HG02884 (cell line): ENCODE data around the gene TMEM54.

Source experiments
- ATAC-seq: cut with Tn5 transposase; IDR thresholded peaks from one replicate; pipeline ENCODE4 v1.9.1; 2021; ENCODE audit warnings: mild to moderate bottlenecking, moderate library complexity; ENCODE audit not compliant: unreplicated experiment

The TMEM54 gene

GRCh38 chr1:32883338-32884031 lies 17.7 kb downstream of the TMEM54 start:
- ATAC-seq, result no peak

- ATAC-seq, result no peak
Measured at GRCh38 chr1:32881871-32882850, 19.0 kb downstream of the TMEM54 start.

GRCh38 chr1:32881291-32881690 lies 19.9 kb downstream of the TMEM54 start:
- ATAC-seq, result no peak

- ATAC-seq, result no peak
Measured at GRCh38 chr1:32878637-32879041, 22.6 kb downstream of the TMEM54 start.

GRCh38 chr1:32878183-32878582 lies 23.0 kb downstream of the TMEM54 start:
- ATAC-seq, result no peak

GRCh38 chr1:32877211-32878110 lies 23.7 kb downstream of the TMEM54 start:
- no peak for ATAC-seq

- ATAC-seq, result no peak
Measured at GRCh38 chr1:32876341-32877210, 24.6 kb downstream of the TMEM54 start.

GRCh38 chr1:32874860-32875752 lies 26.1 kb downstream of the TMEM54 start:
- ATAC-seq, result no peak

GRCh38 chr1:32873484-32873883 lies 27.7 kb downstream of the TMEM54 start:
- no peak for ATAC-seq

GRCh38 chr1:32872192-32872460 lies 29.1 kb downstream of the TMEM54 start:
- no peak for ATAC-seq

- ATAC-seq, result no peak
Measured at GRCh38 chr1:32871364-32872191, 29.6 kb downstream of the TMEM54 start.

GRCh38 chr1:32870615-32871363 lies 30.4 kb downstream of the TMEM54 start, which contains the start of gene FNDC5:
FNDC5 (minus strand) TSS chr1:32870912.
- ATAC-seq, result no peak

- ATAC-seq, result no peak
Measured at GRCh38 chr1:32869923-32870614, 31.1 kb downstream of the TMEM54 start.

GRCh38 chr1:32868806-32869455 lies 32.3 kb downstream of the TMEM54 start:
- no peak for ATAC-seq

GRCh38 chr1:32868085-32868484 lies 33.1 kb downstream of the TMEM54 start:
- no peak for ATAC-seq

GRCh38 chr1:32867671-32868070 lies 33.5 kb downstream of the TMEM54 start:
- ATAC-seq, result no peak
